Karpas-422 (cell line): Measurements from ENCODE around the gene AADACL3. TPM values are rescaled to one million over a fixed set of nuclear protein-coding genes. Genes with fewer than 3 reads are reported as not detected.
"Not testable (repeated sequence)": the region's sequence is repeated elsewhere in the genome, so short reads cannot be mapped to it uniquely, and the experiment has no call there.

ENCODE experiments used
- DNase-seq: peaks from one replicate; pipeline ENCODE4 v3.0.0-alpha.2; 2015
- H2AFZ ChIP-seq: fragments of 200-600 bp; sonication (generic); 2 replicates; pipeline ENCODE4 v1.6.1; 2014; ENCODE audit warnings: antibody characterized with exemption, low read length, mixed read lengths
- H3K27ac ChIP-seq: fragments of 200-600 bp; sonication (generic); 2 replicates; pipeline ENCODE4 v1.5.1; 2014; ENCODE audit warnings: mild to moderate bottlenecking, low read length, moderate library complexity
- H3K27me3 ChIP-seq: fragments of 200-600 bp; sonication (generic); 2 replicates; pipeline ENCODE4 v1.6.1; 2014; ENCODE audit warnings: low read length, mixed read lengths
- H3K36me3 ChIP-seq: fragments of 200-600 bp; sonication (generic); 2 replicates; pipeline ENCODE4 v1.6.1; 2014; ENCODE audit warnings: low read length, mixed read lengths; ENCODE audit not compliant: insufficient read depth
- H3K4me1 ChIP-seq: fragments of 200-600 bp; sonication (generic); 2 replicates; pipeline ENCODE4 v1.6.1; 2014; ENCODE audit warnings: mild to moderate bottlenecking, low read length, mixed read lengths
- H3K4me2 ChIP-seq: fragments of 200-600 bp; sonication (generic); 2 replicates; pipeline ENCODE4 v1.6.1; 2014; ENCODE audit warnings: low read length, low read depth, mild to moderate bottlenecking; ENCODE audit not compliant: poor library complexity, severe bottlenecking
- H3K4me3 ChIP-seq: fragments of 200-600 bp; sonication (generic); 2 replicates; pipeline ENCODE4 v1.5.1; 2014; ENCODE audit warnings: mild to moderate bottlenecking, antibody characterized with exemption, low read length, mixed read lengths
- H3K79me2 ChIP-seq: fragments of 200-600 bp; sonication (generic); 2 replicates; pipeline ENCODE4 v1.6.1; 2014; ENCODE audit warnings: mild to moderate bottlenecking, low read length, mixed read lengths
- H3K9ac ChIP-seq: fragments of 200-600 bp; sonication (generic); 2 replicates; pipeline ENCODE4 v1.6.0; 2014; ENCODE audit warnings: low read length
- H3K9me2 ChIP-seq: fragments of 200-600 bp; sonication (generic), shearing (Covaris generic); replicated peaks from 2 replicates; pipeline ENCODE4 v1.6.0; 2014; ENCODE audit warnings: mild to moderate bottlenecking, low read length, moderate library complexity; ENCODE audit not compliant: insufficient read depth
- H3K9me3 ChIP-seq: fragments of 300-700, 200-600 bp; sonication (generic); 2 replicates; pipeline ENCODE4 v1.6.1; 2014; ENCODE audit warnings: low read length, mixed read lengths
- H4K20me1 ChIP-seq: fragments of 200-600 bp; sonication (generic); 2 replicates; pipeline ENCODE4 v1.6.1; 2014; ENCODE audit warnings: mild to moderate bottlenecking, antibody characterized with exemption, low read length, low read depth; ENCODE audit not compliant: insufficient read depth
- total RNA-seq: library from RNA; depleted of rRNA; stranded (reverse); fragments of >200 nt; shearing (Covaris generic); gene quantifications from 2 replicates; pipeline ENCODE4 v1.2.3, GENCODE V29; 2014; ENCODE audit warnings: low replicate concordance

Gene AADACL3
- total RNA-seq, 1 experiment from 2014 or later: not detected

GRCh38 chr1:12709696-12710095, 6.2 kb upstream of the AADACL3 start:
- no peaks in the 10 kb centered on the region; the same call in 1 of the 2 replicates for H3K27me3 ChIP-seq
- no peaks in the 10 kb centered on the region for H3K36me3 ChIP-seq
- H3K4me3 ChIP-seq: no peak overlapping the region
- no peaks in the 10 kb centered on the region for H3K9me2 ChIP-seq
- no peak for DNase-seq
- no peak overlapping the region for H3K9ac ChIP-seq
- H3K9me3 ChIP-seq: no peaks in the 10 kb centered on the region
- no peak overlapping the region for H3K27ac ChIP-seq
- no peaks in the 10 kb centered on the region for H3K4me1 ChIP-seq
- H2AFZ ChIP-seq: no peak overlapping the region
- no peak overlapping the region for H3K4me2 ChIP-seq
- no peaks in the 10 kb centered on the region for H3K79me2 ChIP-seq
- no peaks in the 10 kb centered on the region for H4K20me1 ChIP-seq

- H3K9me2 ChIP-seq: no peaks in the 10 kb centered on the region
- no peaks in the 10 kb centered on the region for H3K36me3 ChIP-seq
- no peaks in the 10 kb centered on the region for H3K4me1 ChIP-seq
- no peaks in the 10 kb centered on the region for H4K20me1 ChIP-seq
- no peak overlapping the region for H3K4me2 ChIP-seq
- no peak overlapping the region for H2AFZ ChIP-seq
- H3K4me3 ChIP-seq: no peak overlapping the region
- H3K9me3 ChIP-seq: no peaks in the 10 kb centered on the region
- H3K27ac ChIP-seq: no peak overlapping the region
- no peaks in the 10 kb centered on the region; the same call in 1 of the 2 replicates for H3K27me3 ChIP-seq
- no peak for DNase-seq
- H3K79me2 ChIP-seq: no peaks in the 10 kb centered on the region
- no peak overlapping the region for H3K9ac ChIP-seq
Observed at GRCh38 chr1:12711536-12711935, 4.4 kb upstream of the AADACL3 start.

GRCh38 chr1:12712076-12712475, 3.8 kb upstream of the AADACL3 start:
- Histone ChIP-seq H3K27me3 (no peaks in the 10 kb centered on the region; the same call in 1 of the 2 replicates), H2AFZ (no peak overlapping the region), H3K79me2 (no peaks in the 10 kb centered on the region), H3K4me1 (no peaks in the 10 kb centered on the region), H3K27ac (no peak overlapping the region), H3K9me3 (no peaks in the 10 kb centered on the region), H3K9me2 (no peaks in the 10 kb centered on the region), H3K4me2 (no peak overlapping the region), H3K9ac (no peak overlapping the region), H3K4me3 (no peak overlapping the region), H3K36me3 (no peaks in the 10 kb centered on the region), H4K20me1 (no peaks in the 10 kb centered on the region)
- no peak for DNase-seq

DNA sequence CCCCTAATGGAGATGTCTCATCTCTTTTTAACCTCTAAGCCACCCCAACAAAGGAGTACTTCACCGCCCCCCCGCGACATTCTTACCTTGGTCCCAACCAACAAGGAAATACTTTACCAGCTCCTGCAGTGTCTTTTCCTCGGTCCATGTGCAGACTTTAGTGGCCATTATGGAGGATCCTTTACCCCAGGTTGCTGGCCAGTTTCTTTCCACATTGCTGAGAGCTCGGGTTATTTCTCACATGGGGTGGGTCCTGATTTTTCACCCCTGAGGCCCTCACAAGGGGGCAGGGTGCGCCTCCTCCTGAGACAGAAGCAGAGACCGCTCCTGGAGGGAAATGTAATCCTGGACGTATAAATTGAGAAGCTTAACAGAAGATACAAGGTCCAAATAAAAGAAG, 3.0 kb upstream of the AADACL3 start:
- Histone ChIP-seq H2AFZ (no peak overlapping the region), H4K20me1 (no peaks in the 10 kb centered on the region), H3K27me3 (no peaks in the 10 kb centered on the region; the same call in 1 of the 2 replicates), H3K9me3 (no peaks in the 10 kb centered on the region), H3K9ac (no peak overlapping the region), H3K4me3 (no peak overlapping the region), H3K27ac (no peak overlapping the region), H3K4me1 (no peaks in the 10 kb centered on the region), H3K9me2 (no peaks in the 10 kb centered on the region), H3K36me3 (no peaks in the 10 kb centered on the region), H3K79me2 (no peaks in the 10 kb centered on the region), H3K4me2 (no peak overlapping the region)
- DNase-seq: no peak

DNA sequence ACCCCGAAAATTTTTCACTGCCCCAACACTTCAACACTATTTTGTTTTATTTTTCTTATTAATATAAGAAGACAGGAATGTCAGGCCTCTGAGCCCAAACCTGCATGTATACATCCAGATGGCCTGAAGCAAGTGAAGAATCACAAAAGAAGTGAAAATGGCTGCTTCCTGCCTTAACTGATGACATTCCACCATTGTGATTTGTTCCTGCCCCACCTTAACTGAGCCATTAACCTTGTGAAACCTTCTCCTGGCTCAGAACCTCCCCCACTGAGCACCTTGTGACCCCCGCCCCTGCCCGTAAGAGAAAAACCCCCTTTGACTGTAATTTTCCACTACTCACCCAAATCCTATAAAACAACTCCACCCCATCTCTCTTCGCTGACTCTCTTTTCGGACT, 2.3 kb upstream of the AADACL3 start:
- H3K4me3 ChIP-seq, DNase-seq, H3K4me1 ChIP-seq, H3K9me3 ChIP-seq, H3K36me3 ChIP-seq, H3K9me2 ChIP-seq, H3K4me2 ChIP-seq, H2AFZ ChIP-seq, H3K79me2 ChIP-seq, H3K27me3 ChIP-seq, H3K9ac ChIP-seq, H4K20me1 ChIP-seq, H3K27ac ChIP-seq: not testable (repeated sequence)

GRCh38 chr1:12714710-12715475, 1.0 kb upstream of the AADACL3 start:
- H3K9me2 ChIP-seq: no peaks in the 10 kb centered on the region
- H3K9ac ChIP-seq: no peak overlapping the region
- H3K79me2 ChIP-seq: no peaks in the 10 kb centered on the region
- H3K9me3 ChIP-seq: no peaks in the 10 kb centered on the region
- H3K36me3 ChIP-seq: no peaks in the 10 kb centered on the region
- no peak overlapping the region for H3K27ac ChIP-seq
- H3K4me1 ChIP-seq: no peaks in the 10 kb centered on the region
- H3K4me2 ChIP-seq: no peak overlapping the region
- no peak overlapping the region for H2AFZ ChIP-seq
- DNase-seq: no peak
- H4K20me1 ChIP-seq: no peaks in the 10 kb centered on the region
- no peaks in the 10 kb centered on the region; the same call in 1 of the 2 replicates for H3K27me3 ChIP-seq
- no peak overlapping the region for H3K4me3 ChIP-seq

- Histone ChIP-seq H3K4me3 (no peak overlapping the region), H3K79me2 (no peaks in the 10 kb centered on the region), H3K9ac (no peak overlapping the region), H2AFZ (no peak overlapping the region), H3K27ac (no peak overlapping the region), H4K20me1 (no peaks in the 10 kb centered on the region), H3K4me2 (no peak overlapping the region), H3K27me3 (no peaks in the 10 kb centered on the region), H3K4me1 (no peaks in the 10 kb centered on the region), H3K36me3 (no peaks in the 10 kb centered on the region), H3K9me2 (no peaks in the 10 kb centered on the region), H3K9me3 (no peaks in the 10 kb centered on the region)
- DNase-seq: no peak
Observed at GRCh38 chr1:12717301-12717838, 1.5 kb downstream of the AADACL3 start.

GRCh38 chr1:12722626-12723025, 6.7 kb downstream of the AADACL3 start:
- no peak overlapping the region for H3K4me2 ChIP-seq
- H3K9me3 ChIP-seq: no peaks in the 10 kb centered on the region
- H3K9ac ChIP-seq: no peak overlapping the region
- no peaks in the 10 kb centered on the region for H3K36me3 ChIP-seq
- H3K4me1 ChIP-seq: no peaks in the 10 kb centered on the region
- no peaks in the 10 kb centered on the region for H4K20me1 ChIP-seq
- H3K79me2 ChIP-seq: no peaks in the 10 kb centered on the region
- no peak overlapping the region for H2AFZ ChIP-seq
- H3K27ac ChIP-seq: no peak overlapping the region
- no peak for DNase-seq
- H3K27me3 ChIP-seq: no peaks in the 10 kb centered on the region
- no peaks in the 10 kb centered on the region for H3K9me2 ChIP-seq
- no peak overlapping the region for H3K4me3 ChIP-seq
